Activated CD8-positive, alpha-beta memory T cell treated with anti-CD3 and anti-CD28 coated beads, Interleukin-2, amount 50 U/mL, for 1 hour (primary cell): ENCODE measurements around the gene ZNF804A.

Experiments used
- DNase-seq: peaks from one replicate; pipeline ENCODE4 v3.0.0-alpha.2; 2020; ENCODE audit errors: extremely low read depth

ZNF804A gene

GRCh38 chr2:184938221-184938985, 340.1 kb downstream of the ZNF804A start:
- no peak for DNase-seq

DNA sequence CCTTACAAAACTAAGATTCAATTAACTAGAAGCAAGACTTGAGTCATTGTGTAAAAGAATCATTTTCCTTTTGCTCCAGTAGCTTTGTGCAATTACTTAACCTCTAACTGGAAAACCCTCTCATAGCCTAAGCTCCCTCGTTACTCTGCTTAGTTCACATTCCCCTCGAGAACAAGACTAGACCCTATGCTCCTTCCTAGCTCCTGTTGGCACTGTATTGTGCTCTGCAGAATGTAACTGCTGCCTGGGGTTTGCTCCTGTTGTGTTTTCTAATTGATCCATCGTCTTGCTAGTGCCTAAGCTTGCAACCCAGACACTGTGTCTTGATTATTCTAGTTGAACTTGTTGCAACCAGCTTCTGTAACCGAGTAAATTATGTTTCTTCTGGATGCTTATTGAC, 347.0 kb downstream of the ZNF804A start:
- DNase-seq = no peak

DNA sequence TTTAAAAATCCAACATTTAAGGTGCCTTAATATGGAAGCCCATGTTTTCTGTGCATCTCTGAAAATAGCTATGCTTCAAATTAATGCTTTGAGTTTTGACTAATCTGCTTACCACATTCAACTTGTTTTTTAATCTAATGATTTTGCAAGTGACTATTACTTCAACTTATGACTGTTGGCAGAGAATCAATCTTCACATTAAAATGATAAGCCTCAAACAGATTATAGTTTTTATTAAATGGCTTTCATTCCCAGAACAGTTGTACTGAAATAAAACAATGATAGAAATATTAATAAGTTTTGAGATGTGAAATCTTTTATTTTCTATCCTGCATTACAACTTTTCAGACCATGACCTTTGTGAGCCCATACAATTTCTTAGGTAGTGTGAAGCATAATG, 347.5 kb downstream of the ZNF804A start:
- no peak for DNase-seq

GRCh38 chr2:184956856-184957255, 358.5 kb downstream of the ZNF804A start:
- DNase-seq = no peak

DNA sequence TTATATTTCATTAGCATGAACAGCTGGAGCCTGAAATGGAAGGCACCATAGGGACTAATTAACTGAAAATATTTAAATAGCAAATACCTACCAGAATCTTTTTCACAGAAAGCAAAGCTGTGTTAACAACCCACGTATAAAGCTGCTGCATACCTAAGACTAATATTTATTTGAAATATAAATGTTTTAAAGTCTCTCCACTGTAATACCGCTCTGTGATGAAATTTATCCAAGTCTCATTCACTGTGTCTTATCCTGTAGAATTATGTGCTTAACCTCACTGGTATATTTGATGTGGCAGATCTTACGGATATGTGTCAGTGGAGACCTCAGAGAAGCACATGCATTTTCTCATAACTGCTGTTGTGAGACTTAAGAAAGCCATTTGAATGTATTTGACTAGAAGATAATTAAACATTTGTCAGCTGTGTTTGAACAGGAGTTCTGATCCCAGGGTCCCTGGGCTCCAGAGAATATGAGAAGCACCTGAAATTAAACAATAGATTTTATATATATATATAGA, 373.3 kb downstream of the ZNF804A start:
- no peak for DNase-seq
